Suprapubic skin (tissue), 4 donors: ENCODE measurements around the gene NCSTN. TPM values are rescaled to one million over a fixed set of nuclear protein-coding genes. Genes with fewer than 3 reads are reported as not detected.

Experiments used
- DNase-seq, 2 donors: peaks; one replicate each; pipeline ENCODE4 v3.0.0-alpha.2; 2019; ENCODE audit warnings: low spot score in 2 of 2
- H3K27ac ChIP-seq: fragments of 200-600 bp; sonication (generic); one replicate; pipeline ENCODE4 v1.5.1; 2019
- H3K27me3 ChIP-seq: fragments of 200-600 bp; sonication (generic); one replicate; pipeline ENCODE4 v1.5.1; 2019
- H3K36me3 ChIP-seq: fragments of 200-600 bp; sonication (generic); one replicate; pipeline ENCODE4 v1.5.1; 2019
- H3K4me1 ChIP-seq: fragments of 200-600 bp; sonication (generic); one replicate; pipeline ENCODE4 v1.5.1; 2019
- H3K4me3 ChIP-seq: fragments of 200-600 bp; sonication (generic); one replicate; pipeline ENCODE4 v1.5.1; 2019; ENCODE audit warnings: mild to moderate bottlenecking
- H3K9me3 ChIP-seq: fragments of 200-600 bp; sonication (generic); one replicate; pipeline ENCODE4 v1.5.1; 2019
- CTCF ChIP-seq, 2 donors: fragments of 200-600 bp in 1 of 2; fragments of 450-650 bp in 1 of 2; sonication (generic) in 1 of 2; IDR thresholded peaks; one replicate each; pipeline ENCODE4 v1.5.1; 2016 to 2019; ENCODE audit warnings: antibody characterized with exemption in 2 of 2, mild to moderate bottlenecking in 1 of 2, moderate library complexity in 1 of 2
- EP300 ChIP-seq: sonication (generic); formaldehyde crosslinking; IDR thresholded peaks from one replicate; pipeline ENCODE4 v1.6.1; 2017; ENCODE audit warnings: antibody characterized with exemption
- POLR2A ChIP-seq, 2 donors: fragments of 450-650 bp; IDR thresholded peaks; one replicate each; pipeline ENCODE4 v1.6.1; 2017; ENCODE audit warnings: antibody characterized with exemption in 2 of 2, mild to moderate bottlenecking in 2 of 2, moderate library complexity in 2 of 2
- POLR2AphosphoS5 ChIP-seq, 3 donors: sonication (generic); formaldehyde crosslinking; IDR thresholded peaks; one replicate each; pipeline ENCODE4 v1.6.1; 2017; ENCODE audit warnings: antibody characterized with exemption in 3 of 3
- WGBS: methylation state at CpG from one replicate; pipeline ENCODE4 v1.1.5; 2018; 5-methylcytosine and 5-hydroxymethylcytosine counted together
- total RNA-seq, 4 donors: library from RNA; depleted of rRNA; stranded (reverse); fragments of >200 nt; gene quantifications; one replicate each; pipeline ENCODE4 v1.1.0, GENCODE V29; 2016

The NCSTN gene
- total RNA-seq, 4 donors from 2014 or later: 53.4 to 94.1 (median 71.1) TPM

- H3K9me3 ChIP-seq: no peaks in the 10 kb centered on the region
- DNase-seq: no peak
- H3K36me3 ChIP-seq: peaks cover 41% of the 10 kb centered on the region
- H3K4me3 ChIP-seq: no peak overlapping the region
- WGBS: 80% methylated on average over 2 of the region's 2 CpGs
- no peak for TF ChIP-seq POLR2AphosphoS5 (IDR thresholded peaks at IDR 0.05)
- no peak overlapping the region for H3K27ac ChIP-seq
- no peaks in the 10 kb centered on the region for H3K27me3 ChIP-seq
- no peaks in the 10 kb centered on the region for H3K4me1 ChIP-seq
Observed at GRCh38 chr1:160361199-160361598, 18.0 kb downstream of the NCSTN start.

- WGBS: 70% methylated on average over 4 of the region's 4 CpGs
- no peak overlapping the region for H3K27ac ChIP-seq
- no peaks in the 10 kb centered on the region for H3K27me3 ChIP-seq
- no peak for DNase-seq
- no peaks in the 10 kb centered on the region for H3K9me3 ChIP-seq
- no peak overlapping the region for H3K4me3 ChIP-seq
- H3K4me1 ChIP-seq: no peaks in the 10 kb centered on the region
- H3K36me3 ChIP-seq: peaks cover 35% of the 10 kb centered on the region
- TF ChIP-seq EP300 (no peak), POLR2AphosphoS5 (IDR thresholded peaks at IDR 0.05) (no peak), POLR2A (IDR thresholded peaks at IDR 0.05) (no peak), CTCF (IDR thresholded peaks at IDR 0.05) (no peak)
Observed at GRCh38 chr1:160361814-160362167, 18.6 kb downstream of the NCSTN start.

- Histone ChIP-seq H3K4me3 (no peak overlapping the region), H3K36me3 (peaks cover 29% of the 10 kb centered on the region), H3K27ac (no peak overlapping the region), H3K9me3 (no peaks in the 10 kb centered on the region), H3K4me1 (no peaks in the 10 kb centered on the region), H3K27me3 (no peaks in the 10 kb centered on the region)
- DNase-seq: no peak
- TF ChIP-seq POLR2A (IDR thresholded peaks at IDR 0.05): no peak
- TF ChIP-seq EP300: no peak
- no peak for TF ChIP-seq POLR2AphosphoS5 (IDR thresholded peaks at IDR 0.05)
- no peak for TF ChIP-seq CTCF (IDR thresholded peaks at IDR 0.05)
- 79% methylated on average over 9 of the region's 9 CpGs for WGBS
Observed at GRCh38 chr1:160362168-160362957, 19.2 kb downstream of the NCSTN start.

- TF ChIP-seq POLR2AphosphoS5 (IDR thresholded peaks at IDR 0.05) (no peak), POLR2A (IDR thresholded peaks at IDR 0.05) (no peak)
- H3K4me3 ChIP-seq: no peak overlapping the region
- 57% methylated on average over 4 of the region's 5 CpGs for WGBS
- no peak for DNase-seq
- no peak overlapping the region for H3K27ac ChIP-seq
- H3K9me3 ChIP-seq: no peaks in the 10 kb centered on the region
- H3K4me1 ChIP-seq: no peaks in the 10 kb centered on the region
- H3K27me3 ChIP-seq: no peaks in the 10 kb centered on the region
- peaks cover 23% of the 10 kb centered on the region for H3K36me3 ChIP-seq
Observed at GRCh38 chr1:160363010-160363409, 19.8 kb downstream of the NCSTN start.

- Histone ChIP-seq H3K4me1 (no peaks in the 10 kb centered on the region), H3K27me3 (no peaks in the 10 kb centered on the region), H3K36me3 (peaks cover 14% of the 10 kb centered on the region), H3K27ac (no peak overlapping the region), H3K9me3 (no peaks in the 10 kb centered on the region), H3K4me3 (no peak overlapping the region)
- WGBS: 65% methylated on average over 12 of the region's 12 CpGs
- no peak for DNase-seq
- TF ChIP-seq EP300: no peak
- no peak for TF ChIP-seq POLR2A (IDR thresholded peaks at IDR 0.05)
- TF ChIP-seq CTCF (IDR thresholded peaks at IDR 0.05): no peak
- TF ChIP-seq POLR2AphosphoS5 (IDR thresholded peaks at IDR 0.05): no peak
Observed at GRCh38 chr1:160363951-160364735, 21.0 kb downstream of the NCSTN start.

GRCh38 chr1:160365325-160365724 is 22.1 kb downstream of the NCSTN start:
- Histone ChIP-seq H3K27ac (no peak overlapping the region), H3K36me3 (peaks cover 3% of the 10 kb centered on the region), H3K27me3 (no peaks in the 10 kb centered on the region), H3K4me3 (no peak overlapping the region), H3K4me1 (no peaks in the 10 kb centered on the region), H3K9me3 (no peaks in the 10 kb centered on the region)
- no peak for TF ChIP-seq CTCF (IDR thresholded peaks at IDR 0.05)
- 50% methylated on average over 1 of the region's 1 CpG for WGBS
- DNase-seq: no peak
